ENCODE results near the gene TRIM37.

Gene TRIM37

DNA sequence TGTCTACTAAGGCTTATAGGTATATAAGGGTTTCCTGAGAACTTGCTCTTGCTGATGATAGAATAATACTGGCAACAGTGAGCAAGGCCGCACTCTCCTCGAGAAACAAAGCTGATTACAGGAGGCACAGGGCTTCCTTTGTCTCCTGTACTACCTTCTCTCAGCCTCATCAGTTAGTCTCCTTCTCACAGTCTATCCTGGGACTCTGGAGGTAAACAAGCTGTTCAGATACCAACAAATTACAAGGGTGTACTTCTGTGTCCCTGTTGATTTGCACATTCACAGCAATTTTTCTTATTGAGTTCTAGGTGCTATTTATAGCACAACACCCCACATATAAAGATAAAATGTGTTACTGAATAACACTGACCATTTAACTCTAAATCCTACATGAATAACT is 98.7 kb downstream of the TRIM37 start:
- no peak for TF ChIP-seq CTCF (IDR thresholded peaks at IDR 0.05; ENCODE audit: low read depth, low read length, missing control alignments)
- DNase-seq (ENCODE audit: low read depth), result no peak
- no peak overlapping the region for H3K4me3 ChIP-seq (ENCODE audit: low read depth, low read length)
- in situ Hi-C loops (cut with HindIII; ENCODE audit: low sequenced_read_pairs), result no loop called here

DNA sequence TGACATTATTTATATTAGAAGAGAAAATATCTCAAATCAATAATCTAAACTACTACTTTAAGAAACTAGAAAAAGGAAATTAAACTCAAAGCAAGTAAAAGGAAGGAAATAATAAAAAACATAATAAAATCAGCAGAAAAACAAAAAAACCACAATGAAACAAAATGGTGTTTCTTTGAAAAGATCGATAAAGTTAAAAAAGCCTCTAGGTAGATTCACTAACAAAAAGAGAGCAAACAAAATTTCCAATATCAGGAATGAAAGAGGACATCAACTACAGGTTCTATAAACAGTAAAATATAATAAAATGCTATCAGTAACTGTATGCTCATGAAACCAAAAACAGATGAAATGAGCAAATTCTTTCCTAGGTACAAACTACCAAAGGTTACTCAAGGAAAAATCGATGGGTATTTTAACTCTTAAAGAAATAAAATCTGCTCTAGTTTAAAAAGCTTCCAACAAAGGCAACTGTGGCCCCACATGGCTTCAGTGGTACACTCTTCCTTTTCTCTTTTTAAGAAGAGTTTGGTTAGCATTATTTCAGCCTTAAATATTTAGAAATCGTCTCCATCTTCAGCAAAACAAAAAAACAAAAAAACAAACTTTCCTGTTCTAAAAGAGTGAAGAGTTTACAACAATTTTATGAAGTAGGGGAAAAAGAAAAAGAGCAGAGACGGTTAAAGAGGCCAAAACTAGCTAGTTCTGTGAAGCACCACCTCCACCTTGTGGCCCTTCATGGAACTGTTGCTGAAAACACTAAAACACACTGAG is 102.2 kb downstream of the TRIM37 start:
- peak; percentile 41 for DNase-seq (ENCODE audit: low read depth)
- peak; percentile 91 for TF ChIP-seq CTCF (IDR thresholded peaks at IDR 0.05; ENCODE audit: low read depth, low read length, missing control alignments)
- in situ Hi-C loops (cut with HindIII; ENCODE audit: low sequenced_read_pairs), result no loop called here
- no peak overlapping the region for H3K4me3 ChIP-seq (ENCODE audit: low read depth, low read length)

DNA sequence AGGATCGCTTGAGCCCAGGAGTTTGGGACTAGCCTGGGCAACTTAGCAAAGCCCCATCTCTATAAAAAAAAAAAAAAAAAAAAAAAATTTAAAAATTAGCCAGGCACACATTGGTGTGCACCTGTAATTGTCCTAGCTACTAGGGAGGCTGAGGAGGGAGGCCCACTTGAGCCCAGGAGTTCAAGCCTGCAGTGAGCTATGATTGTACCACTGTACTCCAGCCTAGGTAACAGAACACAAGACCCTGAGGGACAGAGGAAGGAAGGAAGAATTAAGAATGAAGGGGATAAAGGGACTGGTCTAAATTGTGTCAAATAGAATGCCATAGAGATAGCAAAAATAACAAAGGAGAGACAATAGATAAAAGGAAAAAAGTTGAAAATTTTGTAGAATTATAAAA is 102.8 kb downstream of the TRIM37 start:
- DNase-seq (ENCODE audit: low read depth), result no peak
- H3K4me3 ChIP-seq (ENCODE audit: low read depth, low read length), result no peak overlapping the region
- in situ Hi-C loops (cut with HindIII; ENCODE audit: low sequenced_read_pairs), result no loop called here
- TF ChIP-seq CTCF (IDR thresholded peaks at IDR 0.05; ENCODE audit: low read depth, low read length, missing control alignments), result no peak

- in situ Hi-C loops (cut with HindIII; ENCODE audit: low sequenced_read_pairs), result no loop called here
- no peak overlapping the region for H3K4me3 ChIP-seq (ENCODE audit: low read depth, low read length)
- TF ChIP-seq CTCF (IDR thresholded peaks at IDR 0.05; ENCODE audit: low read depth, low read length, missing control alignments), result no peak
- DNase-seq (ENCODE audit: low read depth), result no peak
These were observed 103.8 kb downstream of the TRIM37 start for GRCh38 chr17:59002848-59003247.

GRCh38 chr17:59002126-59002525 is 104.6 kb downstream of the TRIM37 start:
- TF ChIP-seq CTCF (IDR thresholded peaks at IDR 0.05; ENCODE audit: low read depth, low read length, missing control alignments), result no peak
- DNase-seq (ENCODE audit: low read depth), result no peak
- in situ Hi-C loops (cut with HindIII; ENCODE audit: low sequenced_read_pairs), result no loop called here
- H3K4me3 ChIP-seq (ENCODE audit: low read depth, low read length), result no peak overlapping the region

GRCh38 chr17:59001158-59001814 is 105.4 kb downstream of the TRIM37 start:
- H3K4me3 ChIP-seq (ENCODE audit: low read depth, low read length), result peak overlapping the region; percentile 28
- DNase-seq (ENCODE audit: low read depth), result no peak
- TF ChIP-seq CTCF (IDR thresholded peaks at IDR 0.05; ENCODE audit: low read depth, low read length, missing control alignments), result no peak
- in situ Hi-C loops (cut with HindIII; ENCODE audit: low sequenced_read_pairs), result no loop called here
